COR-L47 (cell line): ENCODE data around the gene EPHA1.
"Not testable (repeated sequence)": the region's sequence is repeated elsewhere in the genome, so short reads cannot be mapped to it uniquely, and the experiment has no call there.

Experiments
- DNase-seq: peaks from one replicate; lab custom pipeline; 2025; lab: John Stamatoyannopoulos, UW

EPHA1 gene

DNA sequence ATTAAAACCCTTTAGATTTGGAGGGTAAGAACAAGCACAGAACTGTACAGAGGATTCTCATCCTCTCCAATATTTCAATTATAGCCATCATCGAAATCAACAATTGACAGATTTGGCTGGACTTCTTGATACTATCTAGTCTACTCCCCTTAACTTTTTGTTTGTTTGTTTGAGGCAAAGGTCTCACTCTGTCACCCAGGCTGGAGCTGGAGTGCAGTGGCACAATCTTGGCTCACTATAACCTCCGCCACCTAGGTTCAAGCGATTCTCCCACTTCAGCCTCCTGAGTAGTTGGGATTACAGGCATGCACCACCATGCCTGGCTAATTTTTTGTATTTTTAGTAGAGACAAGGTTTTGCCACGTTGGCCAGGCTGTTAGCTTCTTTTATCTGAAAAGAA is 6.4 kb downstream of the EPHA1 start:
- not testable (repeated sequence) for DNase-seq

GRCh38 chr7:143401265-143401664 is 7.4 kb downstream of the EPHA1 start:
- DNase-seq = no peak

- no peak for DNase-seq
These were observed 9.0 kb downstream of the EPHA1 start for GRCh38 chr7:143399642-143400041.

DNA sequence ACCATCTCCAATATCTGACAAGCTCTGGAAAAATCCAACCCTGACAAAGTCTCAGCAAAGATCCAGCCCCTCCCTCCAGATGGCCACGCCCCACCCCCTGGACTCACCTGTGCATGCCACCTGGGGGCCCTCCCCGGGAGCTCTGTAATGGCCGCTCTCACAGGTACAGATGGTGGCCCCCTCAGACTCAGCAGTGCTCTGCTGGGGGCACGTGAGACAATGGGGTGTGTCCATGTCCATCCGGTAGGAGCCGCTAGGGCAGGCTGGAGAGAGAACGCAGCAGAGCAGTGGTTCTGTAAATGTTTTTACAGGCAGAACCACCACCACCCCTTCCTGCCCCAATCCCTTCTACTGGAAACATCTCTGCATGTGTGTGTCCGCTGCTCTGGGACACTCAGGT is 9.5 kb downstream of the EPHA1 start:
- no peak for DNase-seq

DNA sequence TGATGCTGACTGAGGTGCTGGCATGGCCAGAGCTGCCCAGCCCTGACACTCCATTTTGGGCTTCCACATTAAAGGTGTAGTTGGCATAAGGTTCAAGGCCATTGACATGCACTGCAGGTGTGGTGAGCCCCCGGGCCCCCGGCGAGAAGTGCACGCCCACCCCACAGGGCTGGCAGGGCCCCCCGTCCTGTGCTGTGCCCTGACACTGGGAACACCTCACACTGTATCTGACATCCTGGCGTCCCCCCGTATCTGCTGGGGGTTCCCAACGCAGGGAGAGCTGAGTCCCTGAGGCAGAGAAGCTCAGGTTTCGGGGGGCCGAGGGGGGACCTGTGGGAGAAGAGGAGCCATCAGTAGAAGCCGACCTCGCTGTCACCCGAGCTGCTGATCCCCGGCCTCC is 10.0 kb downstream of the EPHA1 start:
- DNase-seq = no peak

DNA sequence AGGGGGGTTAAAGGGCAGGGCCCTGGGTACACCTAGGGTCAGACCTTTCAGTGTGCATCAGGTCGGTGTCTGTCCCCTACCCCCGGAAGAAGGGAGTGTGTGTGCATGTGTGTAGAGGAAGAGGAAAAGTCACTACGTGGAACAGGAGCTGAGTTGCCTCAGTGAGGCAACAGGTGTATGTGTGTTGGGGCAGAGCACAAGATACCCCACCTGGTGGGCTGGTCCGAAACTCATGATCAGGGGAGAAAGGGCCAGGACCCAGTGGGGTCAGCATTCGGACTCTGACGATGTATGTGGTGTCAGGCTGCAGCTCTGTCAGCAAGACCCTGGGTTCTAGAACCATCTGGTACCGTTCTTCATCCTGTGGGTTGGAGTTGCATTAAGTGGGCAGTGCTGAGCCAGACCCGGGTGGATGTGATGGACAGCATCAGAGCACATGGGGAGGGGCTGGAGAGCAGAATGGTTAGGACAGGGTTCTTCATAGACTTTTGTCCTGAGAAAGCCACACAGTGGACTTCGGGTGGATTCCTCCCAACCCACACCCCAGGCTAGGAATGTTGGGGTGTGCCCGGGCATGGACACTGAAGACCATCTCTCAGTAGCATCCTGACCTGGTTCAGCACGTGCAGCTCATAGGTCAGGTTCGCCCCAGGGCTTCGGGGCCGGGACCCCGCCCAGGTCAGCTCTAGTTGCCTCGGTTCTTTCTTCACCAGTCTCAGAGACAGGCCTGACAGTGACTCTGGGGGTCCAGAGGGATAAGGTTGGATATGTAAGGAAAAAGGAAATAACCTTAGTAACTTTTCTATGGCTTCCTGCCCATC is 10.7 kb downstream of the EPHA1 start:
- DNase-seq = no peak

DNA sequence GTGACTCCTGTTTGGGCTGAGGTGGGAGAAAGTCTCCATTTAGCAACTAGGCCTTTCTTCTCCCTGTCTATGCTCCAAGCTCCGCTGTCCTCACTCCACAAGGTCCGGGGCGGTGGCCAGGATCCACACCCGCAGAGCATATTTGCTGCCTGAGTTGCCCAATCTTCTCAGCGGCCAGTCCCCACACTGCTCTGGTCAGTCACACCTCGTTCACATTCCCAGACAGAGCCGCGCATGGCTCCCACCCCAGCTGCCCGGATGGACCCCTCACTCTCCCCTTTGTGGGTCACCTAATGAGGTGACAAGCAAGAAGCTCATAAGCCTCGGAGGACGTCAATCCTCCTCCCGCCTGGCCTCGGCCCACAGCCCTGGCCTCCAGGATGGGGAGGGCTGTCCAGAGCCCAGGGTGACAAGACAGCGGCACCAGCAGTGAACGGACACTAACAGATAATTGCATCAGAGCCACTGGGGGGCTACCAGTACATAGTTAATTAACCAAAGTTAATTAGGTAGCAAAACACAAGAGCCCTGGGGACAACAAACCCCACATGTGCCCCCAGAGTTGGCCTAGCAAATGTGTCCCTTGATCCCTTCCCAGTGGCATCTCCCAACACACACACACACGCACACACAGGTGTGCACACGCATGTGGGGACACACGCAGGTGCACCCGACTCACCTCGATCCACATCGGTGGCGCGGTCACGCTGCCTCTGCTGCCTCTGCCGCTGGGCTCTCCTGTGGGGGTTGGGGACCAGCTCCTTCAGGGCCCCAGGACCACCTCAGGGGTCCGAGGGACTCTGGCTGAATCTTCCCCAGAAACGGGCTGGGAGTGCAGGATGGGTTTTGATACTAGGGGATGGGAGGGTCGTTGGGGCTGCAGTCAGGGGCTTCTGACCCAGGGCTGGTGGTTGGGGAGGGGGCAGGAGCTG is 11.8 kb downstream of the EPHA1 start:
- no peak for DNase-seq

DNA sequence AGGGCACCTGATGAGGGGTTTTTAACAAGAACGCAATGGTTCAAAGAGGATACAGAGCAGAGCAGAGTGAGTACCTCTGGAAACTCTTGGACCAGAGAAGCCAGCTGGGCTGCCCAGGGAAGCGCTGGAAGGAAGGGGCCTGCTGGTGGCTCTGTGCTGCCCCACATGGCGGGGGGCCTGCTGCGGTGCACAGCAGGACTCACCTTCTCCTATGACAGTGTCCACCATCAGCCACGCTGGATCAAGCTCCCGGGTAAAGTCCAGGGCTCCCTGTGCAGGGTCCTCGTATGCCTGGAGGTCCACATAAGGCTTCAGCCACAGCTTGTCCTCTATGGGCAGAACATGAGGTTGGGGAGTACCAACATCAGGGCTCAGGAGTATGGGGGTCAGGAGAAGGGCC is 12.5 kb downstream of the EPHA1 start:
- DNase-seq = no peak

GRCh38 chr7:143395187-143396149 is 13.2 kb downstream of the EPHA1 start:
- no peak for DNase-seq

GRCh38 chr7:143394777-143395176 is 13.9 kb downstream of the EPHA1 start:
- DNase-seq = no peak

DNA sequence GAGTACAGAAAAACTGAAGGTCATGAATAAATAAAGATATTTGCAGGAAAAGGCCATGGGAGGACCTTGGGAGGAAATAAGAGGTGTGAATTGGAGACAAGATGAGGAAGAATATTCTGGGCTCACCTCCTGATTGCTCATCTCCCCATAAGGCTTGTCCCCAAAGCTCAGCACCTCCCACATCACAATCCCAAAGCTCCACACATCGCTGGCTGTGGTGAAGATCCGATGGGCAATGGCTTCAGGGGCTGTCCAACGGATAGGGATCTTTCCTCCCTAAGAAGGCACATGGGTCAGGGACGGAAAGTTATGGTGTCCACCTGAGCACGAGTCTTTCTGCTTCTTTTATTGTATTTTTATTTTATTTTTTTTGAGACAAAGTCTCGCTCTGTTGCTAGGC is 14.6 kb downstream of the EPHA1 start:
- no peak for DNase-seq

- DNase-seq = no peak
These were observed 15.2 kb downstream of the EPHA1 start for GRCh38 chr7:143393267-143394041.

DNA sequence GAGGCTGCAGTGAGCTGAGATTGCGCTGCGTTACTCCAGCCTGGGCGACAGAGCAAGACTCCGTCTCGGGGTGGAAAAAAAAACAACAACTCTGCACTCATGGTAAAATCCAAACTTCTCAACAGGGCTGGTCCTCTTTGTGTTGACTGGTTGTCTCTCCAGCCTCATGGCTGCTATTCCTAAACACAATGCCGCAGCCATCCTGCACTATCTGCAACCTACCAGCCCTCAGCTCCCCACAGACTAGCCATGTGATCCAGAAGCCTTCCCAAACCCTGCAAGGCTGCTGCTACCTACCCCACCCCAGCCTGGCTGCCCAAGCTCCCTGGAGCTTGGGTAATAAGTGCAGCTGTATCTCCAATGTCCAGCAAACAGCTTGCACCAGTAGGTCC is 15.8 kb downstream of the EPHA1 start:
- DNase-seq = no peak

- not testable (repeated sequence) for DNase-seq
These were observed 16.2 kb downstream of the EPHA1 start for GRCh38 chr7:143392427-143392826.

DNA sequence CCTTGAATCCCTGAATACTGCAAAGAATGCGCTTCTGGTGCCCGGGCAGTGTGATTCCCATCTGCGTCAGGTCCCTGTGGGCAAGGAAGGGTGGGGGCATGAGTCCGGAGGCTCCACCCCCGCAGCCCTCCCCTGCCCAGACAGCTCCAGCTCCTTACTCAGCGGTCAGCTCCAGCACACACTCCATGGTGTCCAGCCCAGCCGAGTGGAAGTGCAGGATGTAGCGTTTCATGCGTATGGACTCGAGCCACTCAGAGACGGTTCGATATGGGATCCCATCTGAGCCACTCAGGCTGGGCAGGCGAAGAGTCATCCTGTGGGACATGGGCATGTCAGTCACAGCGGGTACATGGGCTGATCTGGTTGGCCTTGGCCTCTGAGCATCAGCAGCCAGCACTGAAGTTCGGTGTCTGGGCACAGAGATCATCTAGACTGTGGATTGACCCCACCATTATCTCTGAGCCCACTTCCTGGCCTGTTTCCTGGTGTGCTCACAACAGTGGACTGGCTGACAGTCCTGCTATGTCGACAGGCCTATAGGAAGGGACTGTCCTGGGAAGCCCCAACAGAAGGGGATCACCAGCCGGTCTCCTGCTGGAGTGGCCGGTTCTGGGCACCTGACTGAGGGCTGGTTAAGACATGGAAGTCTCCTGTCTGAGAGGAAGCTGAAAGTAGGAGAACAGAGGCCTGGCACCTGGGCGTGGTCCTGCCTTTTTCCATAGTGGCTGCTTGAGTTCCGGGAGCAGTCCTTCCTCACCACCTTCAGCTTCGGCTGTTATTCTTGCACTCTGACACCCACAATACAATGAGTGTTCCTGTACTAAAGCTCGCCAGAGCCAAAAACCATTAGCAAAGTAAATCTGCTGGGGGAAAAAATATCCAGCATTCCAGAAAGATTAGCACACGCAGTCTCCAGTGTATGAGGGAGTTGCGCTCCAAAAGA is 16.9 kb downstream of the EPHA1 start:
- no peak for DNase-seq

DNA sequence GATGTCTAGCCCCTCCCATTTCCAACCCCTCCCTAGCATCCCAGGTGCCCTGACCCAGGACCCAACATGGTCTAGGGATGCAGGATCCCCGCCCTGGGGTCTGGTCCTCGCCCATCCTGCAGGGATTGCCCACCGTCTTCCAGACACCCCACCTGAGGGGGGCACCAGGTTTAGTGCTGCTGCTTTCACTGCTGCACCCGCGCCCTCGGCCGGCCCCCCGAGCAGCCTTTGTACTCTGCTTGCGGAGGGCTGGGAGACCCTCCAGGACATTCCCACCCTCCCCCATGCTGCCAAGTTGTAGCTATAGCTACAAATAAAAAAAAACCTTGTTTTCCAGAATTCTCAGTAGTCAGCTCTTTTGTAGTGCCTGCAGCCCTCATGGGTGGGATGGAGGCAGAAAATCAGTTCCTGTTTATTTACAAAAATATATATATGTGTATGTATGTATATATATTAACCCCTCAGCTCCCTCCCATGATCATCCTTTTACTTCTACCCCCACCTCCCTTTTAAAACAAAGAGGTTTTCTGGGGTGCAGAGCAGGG is 17.8 kb downstream of the EPHA1 start:
- no peak for DNase-seq

GRCh38 chr7:143390104-143390772 is 18.4 kb downstream of the EPHA1 start:
- no peak for DNase-seq

GRCh38 chr7:143389316-143390103 is 19.1 kb downstream of the EPHA1 start:
- no peak for DNase-seq
